Measurements from ENCODE around the gene SLC66A2.

SLC66A2 gene

GRCh38 chr18:79970419-79971133 is 19.1 kb upstream of the SLC66A2 start:
- no peak for DNase-seq

- DNase-seq, result peak; percentile 26
Measured at GRCh38 chr18:79965119-79965902, 13.9 kb upstream of the SLC66A2 start.

DNA sequence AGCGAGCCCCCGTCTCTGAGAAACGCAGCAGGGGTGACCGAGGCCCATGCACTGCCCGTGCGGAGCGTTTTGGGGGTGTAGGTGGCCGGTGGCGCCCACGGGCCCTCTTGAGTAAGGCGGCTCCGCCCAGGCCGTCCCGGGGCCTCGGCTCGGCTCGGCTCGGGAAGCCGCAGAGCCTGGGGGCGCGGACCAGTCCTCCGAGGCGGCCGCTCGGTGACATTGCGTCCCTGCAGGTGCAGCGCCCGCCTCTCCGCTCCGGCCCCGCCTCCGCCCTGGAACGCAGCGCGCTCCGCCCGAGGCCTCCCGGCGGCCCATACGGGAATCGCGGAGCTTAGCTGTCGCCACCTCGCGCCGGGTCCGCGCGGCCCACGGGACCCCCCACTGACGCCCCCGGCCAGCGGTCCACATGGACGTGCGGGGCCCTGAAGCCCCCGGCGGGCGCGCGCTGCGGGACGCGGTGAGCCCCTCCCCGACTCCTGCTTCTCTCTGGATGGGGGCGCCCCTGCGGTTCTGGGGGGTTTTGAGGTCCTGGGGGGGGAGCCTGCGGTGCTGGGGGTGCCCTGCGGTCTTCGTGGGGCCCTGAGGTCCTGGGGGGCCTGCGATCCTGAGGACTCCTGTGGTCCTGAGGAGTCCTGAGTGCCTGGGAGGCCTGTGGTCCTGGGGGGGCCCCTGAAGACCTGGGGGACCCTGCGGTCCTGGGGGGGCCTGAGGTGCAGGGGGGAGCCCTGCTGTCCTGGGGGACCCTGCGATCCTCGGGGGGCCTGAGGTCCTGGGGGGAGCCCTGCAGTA is 13.1 kb upstream of the SLC66A2 start, which contains the start of gene HSBP1L1:
Gene HSBP1L1 (plus strand): TSS at position 314 of the 789 bp plus-strand sequence. CDS start 93 bp downstream, at position 407.
- DNase-seq, result peak; percentile 64

DNA sequence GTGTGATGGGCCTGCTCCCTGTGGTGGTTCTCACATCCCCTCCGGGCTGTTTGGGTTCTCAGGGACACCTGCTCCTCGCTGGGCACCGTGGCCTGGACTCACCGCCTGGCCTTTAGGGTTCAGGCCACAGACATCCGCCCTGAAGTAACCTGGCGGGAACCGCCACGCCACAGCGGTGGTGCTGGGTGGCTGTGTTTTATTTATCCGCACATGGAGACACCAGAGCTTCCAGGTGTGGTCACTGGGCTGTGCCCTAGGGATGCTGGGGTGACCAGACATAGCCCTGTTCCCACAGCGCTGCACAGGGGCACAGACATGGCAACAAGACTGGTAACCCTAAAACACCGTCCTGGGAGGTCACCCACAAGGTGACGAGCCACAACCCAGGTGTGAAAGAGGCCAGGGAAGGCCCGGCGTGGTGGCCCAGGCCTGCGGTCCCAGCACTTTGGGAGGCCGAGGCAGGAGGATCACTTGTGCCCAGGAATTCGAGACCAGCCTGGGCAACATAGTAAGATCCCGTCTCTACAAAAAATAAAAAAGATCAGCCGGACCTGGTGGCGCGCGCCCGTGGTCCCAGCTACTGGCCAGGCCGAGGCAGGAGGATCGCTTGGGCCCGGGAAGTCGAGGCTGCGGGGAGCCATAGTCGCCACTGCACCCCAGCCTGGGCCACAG is 12.3 kb upstream of the SLC66A2 start:
- no peak for DNase-seq

GRCh38 chr18:79962835-79963657 is 11.6 kb upstream of the SLC66A2 start:
- no peak for DNase-seq

- no peak for DNase-seq
Measured at GRCh38 chr18:79962311-79962710, 10.9 kb upstream of the SLC66A2 start.

DNA sequence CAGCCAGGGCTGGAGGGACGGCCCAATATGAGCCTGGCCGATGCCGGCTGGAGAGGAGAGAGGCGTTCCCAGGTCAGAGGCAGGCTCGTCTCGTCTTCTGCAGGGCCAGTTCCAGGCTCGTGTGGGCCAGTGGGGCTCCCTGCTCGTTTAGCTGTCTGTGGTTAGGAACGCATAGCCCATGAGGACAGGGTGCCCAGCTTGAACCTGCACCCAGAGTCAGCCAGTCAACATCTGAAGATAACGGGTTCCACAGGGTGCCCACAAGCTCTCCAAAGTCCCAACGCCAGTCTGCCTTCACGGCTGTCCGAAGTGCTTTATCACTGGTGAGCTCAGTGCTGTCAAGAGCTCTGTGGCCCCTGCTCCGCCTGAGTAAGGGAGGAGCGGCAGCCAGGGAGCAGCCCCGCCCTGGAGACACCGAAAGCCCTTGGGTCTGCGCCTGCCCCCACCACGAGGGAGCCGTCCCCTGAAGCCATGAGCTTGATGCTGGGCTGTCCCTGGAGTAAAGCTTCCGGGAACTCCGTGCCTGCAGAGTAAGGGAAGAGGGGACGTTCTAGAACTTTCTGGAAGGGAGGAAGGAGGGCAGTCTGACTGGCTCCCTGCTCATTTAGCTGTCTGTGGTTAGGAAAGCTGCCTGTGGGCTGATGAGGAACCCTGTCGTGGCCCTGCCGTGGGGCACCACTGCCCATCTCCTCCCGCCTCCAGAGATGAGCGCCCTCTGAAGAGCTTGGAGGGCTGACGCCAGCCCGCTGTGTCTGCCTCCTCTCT is 10.3 kb upstream of the SLC66A2 start:
- DNase-seq, result no peak

- DNase-seq, result no peak
Measured at GRCh38 chr18:79960921-79961526, 9.6 kb upstream of the SLC66A2 start.

DNA sequence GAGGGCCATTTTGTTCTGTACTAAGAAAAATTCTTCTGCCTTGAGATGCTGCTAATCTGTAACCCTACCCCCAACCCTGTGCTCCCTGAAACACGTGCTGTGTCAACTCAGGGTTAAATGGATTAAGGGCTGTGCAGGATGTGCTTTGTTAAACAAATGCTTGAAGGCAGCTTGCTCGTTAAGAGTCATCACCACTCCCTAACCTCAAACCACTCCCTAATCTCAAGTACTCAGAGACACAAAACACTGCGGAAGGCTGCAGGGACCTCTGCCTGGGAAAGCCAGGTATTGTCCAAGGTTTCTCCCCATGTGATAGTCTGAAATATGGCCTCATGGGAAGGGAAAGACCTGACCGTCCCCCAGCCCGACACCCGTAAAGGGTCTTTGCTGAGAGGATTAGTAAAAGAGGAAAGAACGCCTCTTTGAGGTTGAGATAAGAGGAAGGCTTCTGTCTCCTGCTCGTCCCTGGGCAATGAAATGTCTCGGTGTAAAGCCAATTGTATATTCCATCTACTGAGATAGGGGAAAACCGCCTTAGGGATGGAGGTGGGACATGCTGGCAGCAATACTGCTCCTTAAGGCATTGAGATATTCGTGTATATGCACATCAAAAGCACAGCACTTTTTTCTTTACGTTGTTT is 8.8 kb upstream of the SLC66A2 start:
- peak; percentile 59 for DNase-seq

DNA sequence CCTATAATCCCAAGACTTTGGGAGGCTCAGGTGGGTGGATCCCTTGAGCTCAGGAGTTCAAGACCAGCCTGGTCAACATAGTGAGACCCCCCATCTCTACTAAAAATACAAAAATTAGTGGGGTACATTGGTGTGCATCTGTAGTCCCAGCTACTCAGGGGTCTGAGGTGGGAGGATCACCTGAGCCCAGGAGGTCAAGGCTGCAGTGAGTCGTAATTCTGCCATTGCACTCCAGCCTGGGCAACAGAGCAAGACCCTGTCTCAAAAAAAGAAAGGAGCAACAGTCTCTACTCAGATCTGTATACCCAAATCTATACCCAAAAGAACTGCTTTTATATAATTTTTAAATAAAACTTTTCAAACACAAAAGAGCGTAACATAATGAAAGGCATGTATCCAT is 7.5 kb upstream of the SLC66A2 start:
- DNase-seq, result no peak

DNA sequence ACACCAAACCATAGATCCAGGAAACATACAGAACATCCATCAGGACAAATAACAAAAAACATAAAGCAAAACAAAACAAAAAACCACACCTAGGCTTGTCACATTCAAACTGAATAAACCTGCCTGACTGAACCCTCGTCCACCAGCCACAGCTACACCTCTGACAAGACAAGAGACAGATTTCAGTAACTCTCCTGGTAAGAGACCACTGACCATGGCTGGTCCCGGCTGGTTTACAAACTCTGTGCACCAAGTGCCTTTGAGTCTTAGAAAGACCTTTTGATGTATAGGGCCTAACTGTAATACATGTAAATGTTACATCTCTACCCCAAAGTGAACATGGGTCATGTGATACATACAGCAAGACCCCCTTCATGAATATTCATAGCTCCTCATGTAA is 4.8 kb upstream of the SLC66A2 start:
- DNase-seq, result no peak

DNA sequence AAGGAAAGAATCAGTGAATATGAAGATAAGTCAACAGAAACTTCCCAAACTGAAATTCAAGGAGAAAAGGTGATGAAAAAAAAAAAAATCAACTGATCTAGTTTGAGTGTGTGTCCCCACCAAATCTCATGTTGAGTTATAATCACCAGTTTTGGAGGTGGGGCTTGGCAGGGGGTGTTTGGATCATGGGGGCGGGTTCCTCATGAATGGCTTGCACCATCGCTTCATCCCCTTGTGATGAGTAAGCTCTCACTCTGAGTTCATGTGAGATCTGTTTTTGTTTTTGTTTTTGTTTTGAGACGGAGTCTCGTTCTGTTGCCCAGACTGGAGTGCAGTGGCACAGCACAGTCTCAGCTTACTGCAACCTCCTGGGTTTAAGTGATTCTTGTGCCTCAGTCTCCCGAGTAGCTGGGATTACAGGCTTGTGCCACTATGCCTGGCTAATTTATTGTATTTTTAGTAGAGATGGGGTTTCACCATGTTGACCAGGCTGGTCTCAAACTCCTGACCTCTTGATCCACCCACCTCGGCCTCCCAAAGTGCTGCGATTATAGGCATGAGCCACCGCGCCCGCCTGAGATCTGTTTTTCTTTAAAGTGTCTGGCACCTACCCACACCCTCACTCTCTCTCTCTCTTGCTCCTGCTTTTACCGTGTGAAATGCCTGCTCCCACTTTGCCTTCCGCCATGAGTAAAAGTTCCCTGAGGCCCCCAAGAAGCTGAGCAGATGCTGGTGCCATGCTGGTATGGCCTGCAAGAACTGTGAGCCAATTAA is 4.0 kb upstream of the SLC66A2 start:
- DNase-seq, result no peak

- no peak for DNase-seq
Measured at GRCh38 chr18:79954791-79955190, 3.3 kb upstream of the SLC66A2 start.

DNA sequence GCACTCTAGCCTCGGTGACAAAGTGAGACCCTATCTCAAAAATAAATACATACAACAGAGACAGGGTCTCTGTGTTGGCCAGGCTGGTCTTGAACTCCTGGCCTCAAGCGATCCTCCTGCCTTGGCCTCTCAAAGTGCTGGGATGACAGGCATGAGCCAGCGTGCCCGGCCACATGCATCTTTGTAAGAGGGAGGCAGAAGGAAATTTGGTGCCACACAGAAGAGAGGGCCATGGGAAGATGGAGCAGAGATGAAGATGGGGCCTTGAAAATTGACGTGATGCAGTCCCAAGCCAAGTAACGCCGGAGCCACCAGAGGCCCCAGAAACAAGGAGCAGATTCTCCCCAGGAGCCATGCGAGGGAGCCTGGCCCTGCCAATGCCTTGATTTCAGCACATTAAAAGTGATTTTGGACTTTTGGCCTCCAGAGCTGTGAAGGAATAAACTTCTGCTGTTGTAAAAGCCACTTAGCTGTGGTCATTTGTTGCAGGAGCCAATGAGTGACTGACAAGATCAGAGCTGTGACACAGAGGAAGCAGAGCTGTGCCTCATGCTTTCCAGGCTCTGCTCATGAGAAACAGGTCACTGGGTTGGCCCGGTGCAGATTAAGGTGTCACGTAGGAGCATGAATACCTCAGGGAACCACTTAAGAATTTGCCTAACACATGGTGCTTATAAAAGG is 2.7 kb upstream of the SLC66A2 start:
- DNase-seq, result no peak

GRCh38 chr18:79952996-79953559 is 1.6 kb upstream of the SLC66A2 start:
- peak; percentile 17 for DNase-seq

- DNase-seq, result no peak
Measured at GRCh38 chr18:79952456-79952995, 1.1 kb upstream of the SLC66A2 start.

GRCh38 chr18:79950515-79951341 is 725 bp downstream of the SLC66A2 start:
- DNase-seq, result no peak
